Measurements from ENCODE around the gene ADARB2.

DNA sequence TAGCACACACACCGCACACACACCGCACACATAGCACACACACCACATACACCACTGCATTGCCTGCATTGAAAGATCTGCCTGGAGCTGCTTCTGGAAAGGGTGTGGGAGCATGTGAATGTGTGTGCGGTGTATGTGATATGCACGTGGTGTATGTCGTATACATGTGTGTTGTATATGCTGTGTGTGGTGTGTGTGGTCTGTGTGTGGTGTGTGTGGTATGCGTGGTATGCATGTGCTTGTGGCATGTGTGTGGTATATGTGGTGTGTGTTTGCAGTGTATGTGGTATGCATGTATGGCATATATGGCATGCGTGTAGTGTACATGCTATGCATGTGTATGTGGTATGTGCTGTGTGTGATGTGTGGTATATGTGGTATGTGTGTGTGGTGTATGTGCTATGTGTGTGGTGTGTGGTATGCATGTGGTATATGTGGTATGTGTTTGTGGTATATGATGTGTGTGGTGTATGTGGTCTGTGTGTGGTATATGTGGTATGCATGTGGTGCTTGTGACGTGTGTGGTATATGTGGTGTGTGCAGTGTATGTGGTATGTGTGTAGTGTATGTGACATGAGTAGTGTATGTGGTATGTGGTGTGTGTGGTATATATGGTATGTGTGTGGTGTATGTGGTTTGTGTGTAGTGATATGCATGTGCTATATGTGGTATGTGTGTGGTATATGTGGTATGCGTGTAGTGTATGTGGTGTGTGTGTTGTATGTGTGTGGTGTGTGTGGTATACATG, 505.0 kb downstream of the ADARB2 start:
- TF ChIP-seq EZH2phosphoT487 (IDR thresholded peaks at IDR 0.05; ENCODE audit: borderline replicate concordance, low read depth) (no peak), EP300 (IDR thresholded peaks at IDR 0.05; ENCODE audit: borderline replicate concordance in 1 of 2, low read depth in 1 of 2, low read length in 1 of 2) (no peak), POLR2AphosphoS5 (IDR thresholded peaks at IDR 0.05; ENCODE audit: low read depth, low read length) (no peak), GATA2 (CRISPR knock-in tag; IDR thresholded peaks at IDR 0.05) (no peak), NRF1 (IDR thresholded peaks at IDR 0.05; ENCODE audit: low read depth, low read length) (no peak)
- TF ChIP-seq, protein P1, sequence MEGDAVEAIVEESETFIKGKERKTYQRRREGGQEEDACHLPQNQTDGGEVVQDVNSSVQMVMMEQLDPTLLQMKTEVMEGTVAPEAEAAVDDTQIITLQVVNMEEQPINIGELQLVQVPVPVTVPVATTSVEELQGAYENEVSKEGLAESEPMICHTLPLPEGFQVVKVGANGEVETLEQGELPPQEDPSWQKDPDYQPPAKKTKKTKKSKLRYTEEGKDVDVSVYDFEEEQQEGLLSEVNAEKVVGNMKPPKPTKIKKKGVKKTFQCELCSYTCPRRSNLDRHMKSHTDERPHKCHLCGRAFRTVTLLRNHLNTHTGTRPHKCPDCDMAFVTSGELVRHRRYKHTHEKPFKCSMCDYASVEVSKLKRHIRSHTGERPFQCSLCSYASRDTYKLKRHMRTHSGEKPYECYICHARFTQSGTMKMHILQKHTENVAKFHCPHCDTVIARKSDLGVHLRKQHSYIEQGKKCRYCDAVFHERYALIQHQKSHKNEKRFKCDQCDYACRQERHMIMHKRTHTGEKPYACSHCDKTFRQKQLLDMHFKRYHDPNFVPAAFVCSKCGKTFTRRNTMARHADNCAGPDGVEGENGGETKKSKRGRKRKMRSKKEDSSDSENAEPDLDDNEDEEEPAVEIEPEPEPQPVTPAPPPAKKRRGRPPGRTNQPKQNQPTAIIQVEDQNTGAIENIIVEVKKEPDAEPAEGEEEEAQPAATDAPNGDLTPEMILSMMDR (IDR thresholded peaks at IDR 0.05), result no peak
